ENCODE data around the gene MAP3K20.
"Not testable (repeated sequence)": the region's sequence is repeated elsewhere in the genome, so short reads cannot be mapped to it uniquely, and the experiment has no call there.

DNA sequence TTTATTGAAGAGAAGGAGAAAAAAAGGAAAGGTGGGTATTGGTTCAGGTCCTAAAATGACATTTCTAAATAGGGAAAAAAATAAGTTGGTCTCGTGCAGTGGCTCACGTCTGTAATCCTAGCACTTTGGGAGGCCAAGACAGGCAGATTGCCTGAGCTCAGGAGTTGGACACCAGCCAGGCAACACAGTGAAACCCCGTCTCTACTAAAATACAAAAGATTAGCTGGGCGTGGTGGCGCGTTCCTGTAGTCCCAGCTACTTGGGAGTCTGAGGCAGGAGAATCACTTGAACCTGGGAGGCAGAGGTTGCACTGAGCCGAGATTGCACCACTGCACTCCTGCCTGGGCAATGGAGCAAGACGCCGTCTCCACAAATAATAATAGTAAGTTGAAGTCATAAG, 131.5 kb downstream of the MAP3K20 start:
- not testable (repeated sequence) for TF ChIP-seq POLR2A, EP300 (IDR thresholded peaks at IDR 0.05)
- TF ChIP-seq, protein P1, sequence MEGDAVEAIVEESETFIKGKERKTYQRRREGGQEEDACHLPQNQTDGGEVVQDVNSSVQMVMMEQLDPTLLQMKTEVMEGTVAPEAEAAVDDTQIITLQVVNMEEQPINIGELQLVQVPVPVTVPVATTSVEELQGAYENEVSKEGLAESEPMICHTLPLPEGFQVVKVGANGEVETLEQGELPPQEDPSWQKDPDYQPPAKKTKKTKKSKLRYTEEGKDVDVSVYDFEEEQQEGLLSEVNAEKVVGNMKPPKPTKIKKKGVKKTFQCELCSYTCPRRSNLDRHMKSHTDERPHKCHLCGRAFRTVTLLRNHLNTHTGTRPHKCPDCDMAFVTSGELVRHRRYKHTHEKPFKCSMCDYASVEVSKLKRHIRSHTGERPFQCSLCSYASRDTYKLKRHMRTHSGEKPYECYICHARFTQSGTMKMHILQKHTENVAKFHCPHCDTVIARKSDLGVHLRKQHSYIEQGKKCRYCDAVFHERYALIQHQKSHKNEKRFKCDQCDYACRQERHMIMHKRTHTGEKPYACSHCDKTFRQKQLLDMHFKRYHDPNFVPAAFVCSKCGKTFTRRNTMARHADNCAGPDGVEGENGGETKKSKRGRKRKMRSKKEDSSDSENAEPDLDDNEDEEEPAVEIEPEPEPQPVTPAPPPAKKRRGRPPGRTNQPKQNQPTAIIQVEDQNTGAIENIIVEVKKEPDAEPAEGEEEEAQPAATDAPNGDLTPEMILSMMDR (IDR thresholded peaks at IDR 0.05) = not testable (repeated sequence)
